Common myeloid progenitor, CD34-positive (primary cell): ENCODE results near the gene CUX1.
A peak's percentile ranks its signal among the peaks of the same experiment; 100 is the strongest.
"Not testable (repeated sequence)": the region's sequence is repeated elsewhere in the genome, so short reads cannot be mapped to it uniquely, and the experiment has no call there.

Experiments used
- CTCF ChIA-PET: fragments of 350-600 bp; sonication (Branson Sonifier 250); formaldehyde crosslinking; loops from one replicate; lab custom pipeline; 2021; ENCODE audit warnings: antibody characterized with exemption; lab: Charles Lee
- POLR2A ChIA-PET: fragments of 350-600 bp; sonication (Branson Sonifier 250); formaldehyde crosslinking; loops from one replicate; lab custom pipeline; 2021; ENCODE audit warnings: antibody characterized with exemption; lab: Charles Lee
- DNase-seq, 3 donors: peaks; one replicate each; pipeline versions ENCODE4 v3.0.0 to v3.0.0-alpha.2; 2013
- H3K27ac ChIP-seq, 2 experiments: 1 replicate in 1 of 2; 2 replicates in 1 of 2; pipeline ENCODE4 v1.7.0; 2013; ENCODE audit warnings: inconsistent platforms in 2 of 2, low read length in 2 of 2, mild to moderate bottlenecking in 2 of 2, low read depth in 1 of 2, moderate library complexity in 1 of 2; ENCODE audit not compliant: severe bottlenecking in 2 of 2, insufficient read depth in 1 of 2, poor library complexity in 1 of 2
- H3K27me3 ChIP-seq, 5 experiments: replicated peaks in 2 of 5; 1 replicate in 3 of 5; 2 replicates in 2 of 5; pipeline versions ENCODE4 v1.6.1 to v1.7.0; 2013; ENCODE audit warnings: low read length in 4 of 5, mild to moderate bottlenecking in 2 of 5, moderate library complexity in 2 of 5, inconsistent platforms in 1 of 5; ENCODE audit not compliant: insufficient read depth in 5 of 5, control insufficient read depth in 4 of 5
- H3K36me3 ChIP-seq, 4 experiments: 1 replicate in 2 of 4; 2 replicates in 2 of 4; pipeline versions ENCODE4 v1.6.1 to v1.7.0; 2013; ENCODE audit warnings: low read length in 3 of 4, control low read depth in 1 of 4, mild to moderate bottlenecking in 1 of 4; ENCODE audit not compliant: control insufficient read depth in 4 of 4, insufficient read depth in 4 of 4
- H3K4me1 ChIP-seq, 4 experiments: 1 replicate in 3 of 4; 2 replicates in 1 of 4; pipeline versions ENCODE4 v1.6.1 to v1.7.1; 2013; ENCODE audit warnings: low read length in 3 of 4, mild to moderate bottlenecking in 3 of 4, control low read depth in 1 of 4, inconsistent platforms in 1 of 4, moderate library complexity in 1 of 4; ENCODE audit not compliant: control insufficient read depth in 4 of 4, insufficient read depth in 4 of 4; ENCODE audit errors: control extremely low read depth in 1 of 4
- H3K4me3 ChIP-seq, 7 experiments: 1 replicate in 4 of 7; 2 replicates in 3 of 7; pipeline versions ENCODE4 v1.5.1 to v1.7.0; 2013; ENCODE audit warnings: mild to moderate bottlenecking in 7 of 7, low read length in 6 of 7, moderate library complexity in 6 of 7, inconsistent platforms in 2 of 7, low read depth in 2 of 7, control low read depth in 1 of 7; ENCODE audit not compliant: insufficient read depth in 4 of 7, control insufficient read depth in 1 of 7; ENCODE audit errors: extremely low read depth in 1 of 7
- H3K9me3 ChIP-seq, 5 experiments: 1 replicate in 4 of 5; 2 replicates in 1 of 5; pipeline versions ENCODE4 v1.6.1 to v1.7.1; 2013; ENCODE audit warnings: low read length in 4 of 5, mild to moderate bottlenecking in 2 of 5, inconsistent platforms in 1 of 5, low read depth in 1 of 5, moderate library complexity in 1 of 5; ENCODE audit not compliant: control insufficient read depth in 4 of 5, insufficient read depth in 2 of 5; ENCODE audit errors: control extremely low read depth in 1 of 5
- WGBS: methylation state at CpG from one replicate; pipeline ENCODE4 v1.1.5; 2013; ENCODE audit not compliant: insufficient coverage; 5-methylcytosine and 5-hydroxymethylcytosine counted together

Gene CUX1

DNA sequence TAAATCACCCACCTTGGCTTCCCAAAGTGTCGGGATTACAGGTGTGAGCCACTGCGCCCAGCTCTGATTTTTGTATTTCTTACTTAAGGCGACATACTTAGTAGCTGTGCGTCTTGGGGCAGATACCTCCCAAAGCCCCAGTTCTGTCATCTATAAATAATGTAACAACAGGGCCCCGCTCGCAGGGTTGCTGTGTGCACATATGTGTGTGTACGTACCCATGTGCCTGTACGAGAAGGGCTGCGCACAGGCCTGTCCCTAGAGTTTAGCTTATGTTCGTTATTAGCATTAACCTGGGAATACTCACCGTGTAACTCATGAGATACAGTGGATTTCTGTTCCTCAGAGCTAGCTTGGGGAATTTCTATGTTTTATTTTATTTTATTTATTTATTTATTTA is 103.6 kb downstream of the CUX1 start:
- Histone ChIP-seq H3K4me1 (peaks cover 0 to 3% (median 0%) of the 10 kb centered on the region in 4 experiments), H3K27me3 (no peaks in the 10 kb centered on the region), H3K4me3 (no peak overlapping the region), H3K9me3 (no peaks in the 10 kb centered on the region), H3K36me3 (peaks cover 2 to 49% (median 29%) of the 10 kb centered on the region in 4 experiments), H3K27ac (no peak overlapping the region)
- ChIA-PET POLR2A (no interaction called here), CTCF (interaction anchor here (0.7 to 1.0 kb wide), 3 partner anchors 8 to 36 kb away, joined by 3 read pairs; no protein-coding TSS in a partner anchor)
- WGBS: 93% methylated on average over 9 of the region's 11 CpGs
- no peak for DNase-seq

DNA sequence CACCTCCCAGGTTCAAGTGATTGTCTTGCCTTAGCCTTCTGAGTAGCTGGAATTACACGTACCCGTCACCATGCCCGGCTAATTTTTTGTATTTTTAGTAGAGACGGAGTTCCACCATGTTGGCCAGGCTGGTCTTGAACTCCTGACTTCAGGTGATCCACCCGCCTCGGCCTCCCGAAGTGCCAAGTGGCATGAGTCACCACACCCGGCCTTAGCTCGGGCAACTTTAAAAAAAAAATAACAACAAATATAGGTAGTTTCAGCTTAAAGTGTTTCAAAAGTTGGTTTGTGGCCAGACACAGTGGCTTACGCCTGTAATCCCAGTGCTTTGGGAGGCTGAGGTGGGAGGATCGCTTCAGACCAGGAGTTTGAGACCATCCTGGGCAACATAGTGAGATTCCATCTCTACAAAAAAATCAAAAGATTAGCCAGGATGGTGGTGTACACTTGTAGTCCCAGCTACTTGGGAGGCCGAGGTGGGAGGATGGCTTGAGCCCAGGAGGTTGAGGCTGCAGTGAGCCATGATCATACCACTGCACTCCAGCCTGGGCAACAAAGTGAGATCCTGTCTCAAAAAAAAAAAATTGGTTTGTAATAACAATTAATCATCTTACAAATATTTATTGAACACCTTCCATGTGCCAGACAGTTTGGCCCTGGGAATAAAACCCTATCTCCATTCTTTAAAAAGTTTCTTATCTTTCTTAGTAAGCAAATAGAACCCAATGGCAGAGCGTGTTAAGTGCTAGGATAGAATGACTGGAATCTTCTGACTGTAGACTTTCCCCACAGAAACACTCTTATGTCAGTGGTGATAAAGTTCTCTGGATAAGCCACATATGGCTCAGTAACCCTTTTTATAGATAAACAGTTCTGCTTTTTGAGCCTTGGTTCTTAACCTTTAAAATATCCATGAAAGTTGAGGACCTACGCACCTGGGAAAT is 104.4 kb downstream of the CUX1 start:
- H3K9me3 ChIP-seq, H3K4me1 ChIP-seq, DNase-seq, H3K27me3 ChIP-seq, H3K4me3 ChIP-seq: not testable (repeated sequence)
- H3K36me3 ChIP-seq: peaks cover 0 to 48% (median 21%) of the 10 kb centered on the region in 4 experiments
- 100% methylated on average over 5 of the region's 14 CpGs for WGBS
- peak overlapping the region in 1 of 2 experiments; percentile 59 for H3K27ac ChIP-seq
- POLR2A ChIA-PET: interaction anchor here (0.6 kb wide), 1 partner anchor 10 kb away, joined by 3 read pairs; no protein-coding TSS in a partner anchor
- CTCF ChIA-PET: interaction anchor here (0.8 to 1.0 kb wide), 2 partner anchors 26 to 196 kb away, joined by 3 read pairs; no protein-coding TSS in a partner anchor

- H3K36me3 ChIP-seq: peaks cover 0 to 42% (median 14%) of the 10 kb centered on the region in 4 experiments
- CTCF ChIA-PET: interaction anchor here (0.6 to 0.8 kb wide), 2 partner anchors 8 to 9 kb away, joined by 3 to 4 read pairs; no protein-coding TSS in a partner anchor
- H3K4me1 ChIP-seq: peaks cover 0 to 7% (median 3%) of the 10 kb centered on the region in 4 experiments
- H3K27ac ChIP-seq: peak overlapping the region in 1 of 2 experiments; percentile 59
- no peaks in the 10 kb centered on the region for H3K9me3 ChIP-seq
- H3K4me3 ChIP-seq: no peak overlapping the region
- no peaks in the 10 kb centered on the region for H3K27me3 ChIP-seq
- DNase-seq: no peak
- POLR2A ChIA-PET: interaction anchor here (0.6 kb wide), 1 partner anchor 11 kb away, joined by 3 read pairs; no protein-coding TSS in a partner anchor
- WGBS: 96% methylated on average over 12 of the region's 24 CpGs
Observed at GRCh38 chr7:101922631-101923601, 105.5 kb downstream of the CUX1 start.

DNA sequence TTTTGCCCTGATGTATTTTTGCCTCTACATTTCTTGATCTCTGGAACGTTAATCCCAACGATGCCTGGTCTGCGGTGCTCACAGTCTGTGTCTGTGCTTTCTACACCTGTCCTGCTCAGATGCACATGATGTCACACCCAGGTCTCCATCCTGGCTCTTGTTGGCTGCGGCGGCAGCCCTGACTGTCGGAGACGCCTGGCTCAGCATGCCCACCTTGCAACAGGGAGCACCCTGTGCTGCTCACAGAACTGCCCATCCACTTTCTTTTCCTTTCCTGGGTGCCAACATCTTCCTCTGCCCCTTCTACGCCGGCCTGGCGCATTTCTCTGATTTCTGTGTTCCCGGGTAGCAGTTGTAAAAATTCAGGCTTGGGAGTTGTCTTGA is 106.2 kb downstream of the CUX1 start:
- peak overlapping the region in 1 of 2 experiments; percentile 58 for H3K27ac ChIP-seq
- no peaks in the 10 kb centered on the region for H3K27me3 ChIP-seq
- no peak for DNase-seq
- H3K4me3 ChIP-seq: no peak overlapping the region
- peaks cover 0 to 9% (median 5%) of the 10 kb centered on the region in 4 experiments for H3K4me1 ChIP-seq
- 99% methylated on average over 9 of the region's 11 CpGs for WGBS
- H3K9me3 ChIP-seq: no peaks in the 10 kb centered on the region
- H3K36me3 ChIP-seq: peaks cover 0 to 35% (median 11%) of the 10 kb centered on the region in 4 experiments
- POLR2A ChIA-PET: interaction anchor here (0.6 kb wide), 1 partner anchor 379 kb away, joined by 5 read pairs; no protein-coding TSS in a partner anchor
- CTCF ChIA-PET: interaction anchor here (0.6 kb wide), 1 partner anchor 9 kb away, joined by 3 read pairs; no protein-coding TSS in a partner anchor

GRCh38 chr7:101924171-101924570 is 106.7 kb downstream of the CUX1 start:
- no peak overlapping the region for H3K4me3 ChIP-seq
- H3K36me3 ChIP-seq: peaks cover 0 to 32% (median 8%) of the 10 kb centered on the region in 4 experiments
- CTCF ChIA-PET: interaction anchor here (2.1 kb wide), 1 partner anchor 8 kb away, joined by 7 read pairs; no protein-coding TSS in a partner anchor
- H3K9me3 ChIP-seq: no peaks in the 10 kb centered on the region
- peak in 2 of 3 donors; percentile 24 to 41 for DNase-seq
- WGBS: 95% methylated on average over 5 of the region's 9 CpGs
- POLR2A ChIA-PET: interaction anchor here (0.6 kb wide), 1 partner anchor 380 kb away, joined by 5 read pairs; no protein-coding TSS in a partner anchor
- peak overlapping the region in 1 of 2 experiments; percentile 58 for H3K27ac ChIP-seq
- peaks cover 0 to 9% (median 5%) of the 10 kb centered on the region in 4 experiments for H3K4me1 ChIP-seq
- H3K27me3 ChIP-seq: no peaks in the 10 kb centered on the region

DNA sequence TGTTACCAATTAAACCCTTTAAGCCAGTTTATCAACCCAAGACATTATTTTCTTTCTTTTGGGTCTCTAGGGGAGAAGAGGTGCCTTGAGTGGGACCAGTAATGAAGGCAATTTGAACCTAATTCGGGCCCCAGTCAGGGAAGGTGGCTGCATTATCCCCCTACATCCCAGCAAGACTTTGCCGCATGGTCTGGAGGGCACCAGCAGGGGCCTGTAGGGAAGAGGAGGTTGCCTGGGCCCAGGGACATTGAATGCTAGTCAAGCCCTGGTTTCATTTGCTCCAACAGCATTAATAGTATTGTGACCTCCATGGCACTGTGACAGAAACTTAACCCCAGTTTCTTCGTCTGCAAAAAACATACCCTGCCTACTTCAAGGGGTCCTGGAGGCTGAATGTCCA is 108.8 kb downstream of the CUX1 start:
- no peak for DNase-seq
- ChIA-PET CTCF (interaction anchor here (2.1 kb wide), 1 partner anchor 10 kb away, joined by 7 read pairs; no protein-coding TSS in a partner anchor), POLR2A (no interaction called here)
- Histone ChIP-seq H3K9me3 (peaks cover 0 to 12% (median 0%) of the 10 kb centered on the region in 5 experiments), H3K27me3 (no peaks in the 10 kb centered on the region), H3K4me3 (no peak overlapping the region), H3K27ac (peak overlapping the region in 1 of 2 experiments; percentile 4), H3K4me1 (peaks cover 0 to 9% (median 5%) of the 10 kb centered on the region in 4 experiments), H3K36me3 (peaks cover 0 to 24% (median 5%) of the 10 kb centered on the region in 4 experiments)
- 95% methylated on average over 2 of the region's 3 CpGs for WGBS
